Osteocyte (in vitro differentiated cells): ENCODE measurements around the gene TSHZ2. TPM values are rescaled to one million over a fixed set of nuclear protein-coding genes. Genes with fewer than 3 reads are reported as not detected.

ENCODE experiments used
- DNase-seq: peaks from one replicate; pipeline ENCODE4 v3.0.0; 2021; ENCODE audit warnings: mixed read lengths; ENCODE audit not compliant: unreplicated experiment; ENCODE audit errors: extremely low spot score
- H3K27ac Mint-ChIP-seq: one replicate; pipeline ENCODE4 v1.8.0; 2021; ENCODE audit warnings: mild to moderate bottlenecking, mixed read lengths; ENCODE audit not compliant: unreplicated experiment
- H3K27me3 Mint-ChIP-seq: one replicate; pipeline ENCODE4 v1.8.0; 2021; ENCODE audit warnings: mixed read lengths; ENCODE audit not compliant: unreplicated experiment
- H3K36me3 Mint-ChIP-seq: one replicate; pipeline ENCODE4 v1.8.0; 2021; ENCODE audit warnings: mixed read lengths; ENCODE audit not compliant: unreplicated experiment
- H3K4me1 Mint-ChIP-seq: one replicate; pipeline ENCODE4 v1.8.0; 2021; ENCODE audit warnings: mixed read lengths; ENCODE audit not compliant: unreplicated experiment
- H3K4me3 Mint-ChIP-seq: one replicate; pipeline ENCODE4 v1.8.0; 2021; ENCODE audit warnings: mild to moderate bottlenecking, moderate library complexity, mixed read lengths; ENCODE audit not compliant: unreplicated experiment
- H3K9me3 Mint-ChIP-seq: one replicate; pipeline ENCODE4 v1.8.0; 2021; ENCODE audit warnings: mixed read lengths; ENCODE audit not compliant: unreplicated experiment
- total RNA-seq: library from RNA; stranded (reverse); gene quantifications from 2 replicates; pipeline ENCODE4 v1.2.1, GENCODE V29; 2021
- TF ChIP-seq, protein P1 (sequence below): fragments of 200-600 bp; sonication (generic); IDR thresholded peaks from 2 replicates; pipeline ENCODE4 v1.5.0; 2021; ENCODE audit warnings: antibody characterized with exemption, mild to moderate bottlenecking, moderate library complexity

TSHZ2 gene
- total RNA-seq, 1 donor from 2014 or later: not detected

DNA sequence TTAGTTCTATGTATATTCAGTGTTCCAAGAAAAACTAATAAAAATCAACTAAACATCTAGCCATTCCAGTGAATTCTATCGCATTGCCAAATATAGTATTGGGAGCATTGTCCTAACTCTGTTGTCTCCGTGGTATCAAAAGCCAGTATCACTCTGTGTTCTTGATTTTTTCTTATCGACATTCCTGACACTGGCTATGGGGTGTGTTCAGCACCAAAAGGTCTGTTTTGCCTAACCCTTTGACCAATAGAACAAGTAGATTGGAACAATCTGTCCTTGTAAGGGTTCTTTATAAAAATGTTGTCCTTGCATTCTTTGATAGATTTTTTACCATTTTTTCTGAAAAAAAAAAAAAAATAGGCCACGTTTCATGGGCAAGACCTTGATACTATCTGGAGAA lies 161.5 kb downstream of the TSHZ2 start:
- Mint-ChIP-seq H3K27ac (no peak overlapping the region), H3K4me3 (no peak overlapping the region), H3K4me1 (no peaks in the 10 kb centered on the region), H3K36me3 (no peaks in the 10 kb centered on the region), H3K27me3 (no peaks in the 10 kb centered on the region), H3K9me3 (no peaks in the 10 kb centered on the region)
- TF ChIP-seq, protein P1, sequence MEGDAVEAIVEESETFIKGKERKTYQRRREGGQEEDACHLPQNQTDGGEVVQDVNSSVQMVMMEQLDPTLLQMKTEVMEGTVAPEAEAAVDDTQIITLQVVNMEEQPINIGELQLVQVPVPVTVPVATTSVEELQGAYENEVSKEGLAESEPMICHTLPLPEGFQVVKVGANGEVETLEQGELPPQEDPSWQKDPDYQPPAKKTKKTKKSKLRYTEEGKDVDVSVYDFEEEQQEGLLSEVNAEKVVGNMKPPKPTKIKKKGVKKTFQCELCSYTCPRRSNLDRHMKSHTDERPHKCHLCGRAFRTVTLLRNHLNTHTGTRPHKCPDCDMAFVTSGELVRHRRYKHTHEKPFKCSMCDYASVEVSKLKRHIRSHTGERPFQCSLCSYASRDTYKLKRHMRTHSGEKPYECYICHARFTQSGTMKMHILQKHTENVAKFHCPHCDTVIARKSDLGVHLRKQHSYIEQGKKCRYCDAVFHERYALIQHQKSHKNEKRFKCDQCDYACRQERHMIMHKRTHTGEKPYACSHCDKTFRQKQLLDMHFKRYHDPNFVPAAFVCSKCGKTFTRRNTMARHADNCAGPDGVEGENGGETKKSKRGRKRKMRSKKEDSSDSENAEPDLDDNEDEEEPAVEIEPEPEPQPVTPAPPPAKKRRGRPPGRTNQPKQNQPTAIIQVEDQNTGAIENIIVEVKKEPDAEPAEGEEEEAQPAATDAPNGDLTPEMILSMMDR: no peak
- DNase-seq: no peak

DNA sequence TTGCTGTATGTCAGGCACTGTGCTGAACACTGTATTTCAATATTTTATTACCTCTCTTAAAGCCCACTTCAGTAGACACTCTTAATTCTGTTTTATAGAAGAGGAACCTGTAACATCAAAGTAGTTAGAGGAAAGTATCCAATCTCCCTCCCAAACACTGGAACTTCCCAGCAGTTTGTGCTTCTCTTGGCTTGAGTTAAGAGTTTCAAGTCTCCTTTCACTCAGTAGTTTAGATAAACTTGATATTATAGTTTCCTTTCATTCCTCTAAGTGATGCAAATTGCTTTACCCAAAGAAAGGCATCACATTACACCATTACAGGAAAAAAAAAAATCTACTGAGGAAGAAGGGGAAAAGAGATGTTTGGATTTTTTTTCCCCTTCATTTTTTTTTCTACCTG lies 164.3 kb downstream of the TSHZ2 start:
- no peaks in the 10 kb centered on the region for H3K27me3 Mint-ChIP-seq
- H3K9me3 Mint-ChIP-seq: no peaks in the 10 kb centered on the region
- H3K4me1 Mint-ChIP-seq: no peaks in the 10 kb centered on the region
- H3K4me3 Mint-ChIP-seq: no peak overlapping the region
- H3K27ac Mint-ChIP-seq: no peak overlapping the region
- H3K36me3 Mint-ChIP-seq: no peaks in the 10 kb centered on the region
- TF ChIP-seq, protein P1: no peak
- no peak for DNase-seq

DNA sequence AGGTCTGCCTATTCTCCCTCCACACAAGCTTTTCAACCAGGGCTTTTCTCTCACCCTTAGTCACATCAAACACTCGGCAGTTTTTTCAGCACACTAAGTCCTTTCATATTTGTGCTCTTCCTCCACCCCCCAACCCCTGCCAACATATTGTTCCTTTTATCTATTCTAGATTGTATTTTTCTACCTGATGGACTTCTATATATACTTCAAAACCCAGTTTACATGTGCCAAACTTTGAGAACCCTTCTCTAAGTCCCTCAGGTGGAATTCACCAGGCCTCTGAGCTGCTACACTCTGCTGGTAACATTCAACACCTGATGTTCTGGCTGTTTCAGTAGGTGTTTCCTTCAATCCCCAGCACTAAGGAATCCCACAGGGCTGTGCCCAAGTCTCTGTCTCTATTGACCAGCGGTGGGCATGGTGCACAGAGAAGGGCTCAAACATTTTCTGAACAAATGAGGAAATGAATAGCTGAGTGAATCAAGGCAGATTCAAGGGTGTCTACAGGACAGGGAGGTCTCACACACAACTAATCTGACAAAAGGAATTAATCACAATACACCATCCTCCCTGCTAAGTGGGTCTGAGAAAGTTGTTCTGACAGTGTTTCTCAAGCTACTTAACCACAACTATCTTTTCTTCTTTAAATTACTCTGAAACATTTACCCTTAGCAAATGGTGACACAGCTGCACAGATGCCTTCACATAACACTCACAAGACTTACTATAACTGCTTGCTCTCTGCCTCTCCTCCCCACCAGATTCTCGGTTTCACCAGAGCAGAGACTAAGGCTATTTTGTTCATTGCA lies 166.5 kb downstream of the TSHZ2 start:
- Mint-ChIP-seq H3K36me3 (no peaks in the 10 kb centered on the region), H3K9me3 (no peaks in the 10 kb centered on the region), H3K27me3 (no peaks in the 10 kb centered on the region), H3K27ac (no peak overlapping the region), H3K4me1 (no peaks in the 10 kb centered on the region), H3K4me3 (no peak overlapping the region)
- DNase-seq: no peak
- TF ChIP-seq, protein P1: no peak

DNA sequence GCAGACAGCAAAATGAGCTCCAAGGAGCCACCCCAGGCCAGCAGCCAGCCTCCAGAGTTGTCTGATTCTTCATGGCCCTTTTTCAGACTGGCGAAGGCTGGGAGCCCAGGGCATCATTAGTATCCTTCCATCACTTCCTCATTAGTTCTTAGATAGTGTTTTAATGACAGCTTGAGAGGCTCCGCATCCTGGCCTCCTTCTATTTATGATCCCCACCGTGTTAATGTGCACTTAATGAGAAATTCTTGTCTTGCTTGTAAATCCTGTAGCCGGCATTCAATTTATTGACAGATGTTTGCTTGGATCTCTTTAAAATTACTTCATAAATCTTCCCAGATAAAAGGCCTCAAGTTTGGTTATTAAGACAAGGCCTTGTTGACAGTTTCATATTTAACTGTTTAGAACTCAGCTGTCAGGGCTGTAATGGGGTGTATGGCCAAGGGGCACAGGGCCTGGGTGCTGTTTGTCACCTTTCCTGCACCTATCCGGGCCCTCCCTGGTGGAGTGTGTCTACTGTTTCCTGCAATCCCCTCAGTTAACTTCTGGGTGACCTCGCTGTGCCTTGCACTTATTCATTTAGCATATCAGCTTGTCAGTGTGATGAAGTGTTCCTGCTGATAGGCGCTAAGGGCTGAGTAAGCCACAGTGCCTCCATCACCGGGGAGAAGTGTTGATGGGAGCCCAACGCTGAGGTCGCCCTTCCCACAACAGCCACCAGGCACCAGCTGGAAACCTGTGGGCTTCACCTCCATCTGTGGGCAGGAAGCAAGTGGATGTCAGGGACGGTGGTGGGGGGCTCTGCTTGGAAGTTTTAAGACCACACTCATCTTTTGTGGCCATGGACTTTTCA lies 169.3 kb downstream of the TSHZ2 start:
- TF ChIP-seq, protein P1: no peak
- Mint-ChIP-seq H3K27ac (no peak overlapping the region), H3K4me3 (no peak overlapping the region), H3K27me3 (no peaks in the 10 kb centered on the region), H3K36me3 (no peaks in the 10 kb centered on the region), H3K9me3 (no peaks in the 10 kb centered on the region), H3K4me1 (no peaks in the 10 kb centered on the region)
- no peak for DNase-seq
